ENCODE measurements around the gene SSC5D. TPM values are rescaled to one million over a fixed set of nuclear protein-coding genes. Genes with fewer than 3 reads are reported as not detected.

SSC5D gene
- total and polyA plus RNA-seq, 3 donors from 2014 or later, result 6.4 to 10.7 (median 6.9) TPM

DNA sequence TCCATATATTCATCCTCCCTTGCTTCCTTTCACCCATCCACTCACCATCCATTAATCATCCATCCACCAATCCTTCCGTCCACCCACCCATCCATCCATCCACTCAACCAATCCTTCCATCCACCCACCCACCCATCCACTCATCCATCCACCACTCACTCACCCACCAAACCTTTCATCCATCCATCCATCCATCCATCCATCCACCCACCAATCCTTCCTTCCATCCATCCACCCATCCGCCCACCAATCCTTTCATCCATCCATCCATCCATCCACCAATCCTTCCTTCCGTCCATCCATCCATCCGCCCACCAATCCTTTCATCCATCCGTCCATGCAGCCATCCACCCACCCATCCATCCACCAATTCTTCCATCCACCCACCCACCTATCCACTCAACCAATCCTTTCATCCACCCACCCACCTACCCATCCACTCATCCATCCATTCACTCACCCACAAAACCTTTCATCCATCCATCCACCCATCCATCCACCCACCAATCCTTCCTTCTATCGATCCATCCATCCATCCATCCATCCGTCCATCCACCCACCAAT lies 54.1 kb downstream of the SSC5D start:
- intact Hi-C loops (cut with DNase I; ENCODE audit: low total_unique reads), result no loop called here
- no peak for TF ChIP-seq POLR2A (IDR thresholded peaks at IDR 0.05)
- TF ChIP-seq, protein P1, sequence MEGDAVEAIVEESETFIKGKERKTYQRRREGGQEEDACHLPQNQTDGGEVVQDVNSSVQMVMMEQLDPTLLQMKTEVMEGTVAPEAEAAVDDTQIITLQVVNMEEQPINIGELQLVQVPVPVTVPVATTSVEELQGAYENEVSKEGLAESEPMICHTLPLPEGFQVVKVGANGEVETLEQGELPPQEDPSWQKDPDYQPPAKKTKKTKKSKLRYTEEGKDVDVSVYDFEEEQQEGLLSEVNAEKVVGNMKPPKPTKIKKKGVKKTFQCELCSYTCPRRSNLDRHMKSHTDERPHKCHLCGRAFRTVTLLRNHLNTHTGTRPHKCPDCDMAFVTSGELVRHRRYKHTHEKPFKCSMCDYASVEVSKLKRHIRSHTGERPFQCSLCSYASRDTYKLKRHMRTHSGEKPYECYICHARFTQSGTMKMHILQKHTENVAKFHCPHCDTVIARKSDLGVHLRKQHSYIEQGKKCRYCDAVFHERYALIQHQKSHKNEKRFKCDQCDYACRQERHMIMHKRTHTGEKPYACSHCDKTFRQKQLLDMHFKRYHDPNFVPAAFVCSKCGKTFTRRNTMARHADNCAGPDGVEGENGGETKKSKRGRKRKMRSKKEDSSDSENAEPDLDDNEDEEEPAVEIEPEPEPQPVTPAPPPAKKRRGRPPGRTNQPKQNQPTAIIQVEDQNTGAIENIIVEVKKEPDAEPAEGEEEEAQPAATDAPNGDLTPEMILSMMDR (IDR thresholded peaks at IDR 0.05), result no peak
- H3K27ac ChIP-seq, result no peak overlapping the region
- no peaks in the 10 kb centered on the region for H3K36me3 ChIP-seq (ENCODE audit: low read depth, missing control alignments)
- no peak overlapping the region for H3K4me3 ChIP-seq
- no peaks in the 10 kb centered on the region for H3K9me3 ChIP-seq
- DNase-seq, result no peak
- H3K27me3 ChIP-seq, result no peaks in the 10 kb centered on the region
- 90 to 92% methylated on average over 7 of the region's 7 CpGs for WGBS, 2 donors
- H3K4me1 ChIP-seq, result no peaks in the 10 kb centered on the region

DNA sequence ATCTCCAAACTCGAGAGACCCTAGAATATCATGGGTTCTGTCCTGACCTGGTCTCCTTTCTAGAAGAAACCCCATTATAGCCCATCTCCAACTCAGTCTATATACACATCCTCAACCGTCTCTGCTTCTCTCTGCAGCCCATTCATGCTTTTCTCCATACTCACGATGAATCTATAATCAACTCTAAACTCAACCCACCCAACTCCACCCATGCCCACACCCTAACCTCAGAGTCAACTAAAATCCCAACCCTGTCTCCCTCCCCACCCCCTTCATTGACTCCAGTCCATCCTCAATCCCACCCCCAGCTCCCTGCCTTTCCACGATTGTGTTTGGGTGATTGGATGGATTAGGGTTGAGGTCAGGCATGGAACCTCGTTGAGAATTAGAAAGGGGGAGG lies 55.3 kb downstream of the SSC5D start:
- Histone ChIP-seq H3K9me3 (no peaks in the 10 kb centered on the region), H3K27me3 (no peaks in the 10 kb centered on the region), H3K4me3 (no peak overlapping the region), H3K36me3 (ENCODE audit: low read depth, missing control alignments) (no peaks in the 10 kb centered on the region), H3K4me1 (no peaks in the 10 kb centered on the region), H3K27ac (no peak overlapping the region)
- DNase-seq, result no peak
- no peak for TF ChIP-seq POLR2A (IDR thresholded peaks at IDR 0.05)
- TF ChIP-seq, protein P1 (IDR thresholded peaks at IDR 0.05), result no peak
- intact Hi-C loops (cut with DNase I; ENCODE audit: low total_unique reads), result no loop called here
- WGBS, 2 donors, result 72 to 83% methylated on average over 5 of the region's 5 CpGs

DNA sequence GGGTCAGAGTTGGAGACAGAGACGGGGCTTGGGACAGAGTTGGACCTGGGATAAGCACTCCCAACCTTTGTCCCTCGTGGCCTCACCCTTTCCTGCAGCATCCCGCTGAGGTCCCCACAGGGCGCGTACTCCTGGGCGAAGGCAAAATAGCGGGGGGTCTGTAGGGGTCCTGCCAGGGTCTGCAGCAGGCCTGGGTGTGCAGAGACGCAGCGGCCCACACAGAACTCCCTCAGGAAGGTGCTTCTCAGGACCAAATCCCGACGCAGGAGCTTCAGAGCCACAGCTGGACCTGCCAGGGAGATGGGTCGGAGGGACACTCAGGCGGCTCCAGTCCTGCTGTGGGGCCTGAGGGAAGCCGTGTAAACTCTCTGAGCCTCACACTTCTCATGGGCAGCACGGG lies 55.8 kb downstream of the SSC5D start:
- DNase-seq, result no peak
- H3K4me1 ChIP-seq, result no peaks in the 10 kb centered on the region
- intact Hi-C loops (cut with DNase I; ENCODE audit: low total_unique reads), result no loop called here
- H3K27me3 ChIP-seq, result no peaks in the 10 kb centered on the region
- H3K4me3 ChIP-seq, result no peak overlapping the region
- H3K27ac ChIP-seq, result no peak overlapping the region
- H3K36me3 ChIP-seq (ENCODE audit: low read depth, missing control alignments), result no peaks in the 10 kb centered on the region
- H3K9me3 ChIP-seq, result no peaks in the 10 kb centered on the region
- WGBS, 2 donors, result 87 to 90% methylated on average over 11 to 15 of the region's 15 CpGs
- TF ChIP-seq, protein P1 (IDR thresholded peaks at IDR 0.05), result no peak
- TF ChIP-seq POLR2A (IDR thresholded peaks at IDR 0.05), result no peak

DNA sequence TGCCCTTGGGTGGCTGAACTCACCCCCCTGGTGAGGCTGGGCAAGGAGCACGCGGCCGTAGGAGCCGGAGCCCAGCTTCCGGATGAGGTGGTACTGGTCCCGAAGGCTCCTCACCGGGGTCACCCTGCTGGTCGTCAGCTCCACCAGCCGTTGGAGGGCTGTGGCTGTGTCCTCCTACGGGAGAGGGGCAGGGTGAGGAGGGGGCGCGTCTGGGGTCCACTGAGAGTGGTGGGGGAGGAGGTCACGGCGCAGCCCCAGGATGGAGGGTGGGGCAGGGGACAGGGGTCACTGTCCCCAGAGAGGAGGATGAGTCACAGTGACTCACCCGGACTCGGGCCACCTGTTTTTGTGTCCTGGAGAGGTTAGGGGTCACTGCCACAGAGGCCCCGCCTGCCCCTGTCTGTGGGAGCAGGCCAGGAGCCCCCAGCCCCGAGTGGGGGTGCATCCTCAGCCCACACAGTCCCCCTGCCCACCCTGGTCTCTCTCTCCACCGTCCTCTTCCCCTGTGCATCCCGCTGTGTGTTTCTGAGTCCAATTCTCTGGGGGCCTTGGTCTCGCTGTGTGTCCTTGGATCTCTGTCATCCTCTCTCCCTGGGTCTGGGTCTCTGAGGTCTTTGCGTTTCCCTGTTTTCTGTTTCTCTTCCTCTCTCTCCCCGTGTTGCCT lies 56.7 kb downstream of the SSC5D start:
- no peak overlapping the region for H3K27ac ChIP-seq
- WGBS, 2 donors, result 74% methylated on average over 13 to 23 of the region's 23 CpGs
- no peaks in the 10 kb centered on the region for H3K4me1 ChIP-seq
- intact Hi-C loops (cut with DNase I; ENCODE audit: low total_unique reads), result no loop called here
- TF ChIP-seq POLR2A (IDR thresholded peaks at IDR 0.05), result no peak
- TF ChIP-seq, protein P1 (IDR thresholded peaks at IDR 0.05), result no peak
- H3K36me3 ChIP-seq (ENCODE audit: low read depth, missing control alignments), result no peaks in the 10 kb centered on the region
- no peak overlapping the region for H3K4me3 ChIP-seq
- DNase-seq, result no peak
- no peaks in the 10 kb centered on the region for H3K27me3 ChIP-seq
- H3K9me3 ChIP-seq, result no peaks in the 10 kb centered on the region

DNA sequence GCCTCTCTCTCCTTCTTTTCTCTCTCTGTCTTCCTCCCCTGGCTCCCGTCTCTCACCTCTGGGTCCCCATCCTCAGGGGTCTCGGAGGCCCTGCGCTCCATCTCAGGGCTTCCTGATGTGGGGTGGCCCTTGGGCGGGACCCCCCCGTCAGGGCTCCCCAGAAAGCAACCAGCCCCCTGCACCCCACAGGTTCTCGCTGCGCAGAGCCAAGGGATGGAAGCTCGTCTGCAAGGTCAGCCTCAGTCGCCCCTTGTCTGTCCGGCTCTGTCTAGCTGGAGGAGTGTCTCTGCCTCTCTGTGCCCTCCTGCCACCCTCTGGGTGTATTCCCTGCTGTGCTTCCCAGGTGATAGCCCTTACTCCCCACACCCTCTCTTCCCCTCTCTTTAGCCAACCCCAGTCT lies 57.2 kb downstream of the SSC5D start, which contains the start of gene SBK3:
Gene SBK3, minus strand, starts transcription at position 101 of the 400 bp plus-strand sequence. Its CDS starts 0 bp downstream, at position 101.
- TF ChIP-seq POLR2A (IDR thresholded peaks at IDR 0.05), result no peak
- TF ChIP-seq, protein P1 (IDR thresholded peaks at IDR 0.05), result no peak
- H3K9me3 ChIP-seq, result no peaks in the 10 kb centered on the region
- H3K27ac ChIP-seq, result peak within 1 kb of the TSS in 1 of 2 donors; percentile 75
- H3K4me1 ChIP-seq, result no peaks in the 10 kb centered on the region
- no peak within 1 kb of the TSS for H3K4me3 ChIP-seq
- intact Hi-C loops (cut with DNase I; ENCODE audit: low total_unique reads), result no loop called here
- no peaks in the 10 kb centered on the region for H3K36me3 ChIP-seq (ENCODE audit: low read depth, missing control alignments)
- WGBS, 2 donors, result 85 to 88% methylated on average over 10 of the region's 10 CpGs
- DNase-seq, result no peak
- no peaks in the 10 kb centered on the region for H3K27me3 ChIP-seq
